DOHH2 (cell line): Measurements from ENCODE around the gene NDUFS7.

Source experiments
- CTCF ChIP-seq: fragments of 200-600 bp; sonication (generic); IDR thresholded peaks from one replicate; pipeline ENCODE4 v1.5.1; 2014; ENCODE audit warnings: antibody characterized with exemption, mild to moderate bottlenecking, low read depth, low read length; ENCODE audit not compliant: poor library complexity, severe bottlenecking
- EZH2phosphoT487 ChIP-seq: fragments of 200-600 bp; sonication (generic); IDR thresholded peaks from 2 replicates; pipeline ENCODE4 v1.6.1; 2017; ENCODE audit warnings: borderline replicate concordance, mild to moderate bottlenecking, antibody characterized with exemption, low read length, moderate library complexity, mixed read lengths

- TF ChIP-seq CTCF (no peak), EZH2phosphoT487 (no peak)
These were observed 49.7 kb downstream of the NDUFS7 start for GRCh38 chr19:1433119-1434039.
